Activated CD8-positive, alpha-beta memory T cell treated with anti-CD3 and anti-CD28 coated beads, Interleukin-2, amount 10 ng/mL, durations not matched to agents 7 days and 5 days (primary cell): ENCODE results near the gene INS. TPM values are rescaled to one million over a fixed set of nuclear protein-coding genes. Genes with fewer than 3 reads are reported as not detected.

ENCODE experiments used
- ATAC-seq: fragments of 150-1000 bp; cut with Tn5 transposase; one replicate; pipeline ENCODE4 v1.10.0; 2021; ENCODE audit warnings: moderate library complexity
- CTCF ChIA-PET: fragments of 350-600 bp; sonication (Branson Sonifier 250); formaldehyde crosslinking; loops from one replicate; lab custom pipeline; 2021; ENCODE audit warnings: antibody characterized with exemption; lab: Charles Lee
- DNase-seq: peaks from one replicate; pipeline ENCODE4 v3.0.0-alpha.2; 2020
- H3K27ac Mint-ChIP-seq: one replicate; pipeline ENCODE4 v1.8.0; 2021; ENCODE audit warnings: mild to moderate bottlenecking, mixed read lengths
- H3K27me3 Mint-ChIP-seq: one replicate; pipeline ENCODE4 v1.8.0; 2021; ENCODE audit warnings: mixed read lengths
- H3K36me3 Mint-ChIP-seq: one replicate; pipeline ENCODE4 v1.8.0; 2021; ENCODE audit warnings: mild to moderate bottlenecking, mixed read lengths
- H3K4me1 Mint-ChIP-seq: one replicate; pipeline ENCODE4 v1.8.0; 2021; ENCODE audit warnings: mixed read lengths
- H3K4me3 Mint-ChIP-seq: one replicate; pipeline ENCODE4 v1.8.0; 2021; ENCODE audit warnings: mild to moderate bottlenecking, moderate library complexity, mixed read lengths
- H3K9me3 Mint-ChIP-seq: one replicate; pipeline ENCODE4 v1.8.0; 2022; ENCODE audit warnings: low read depth, mixed read lengths
- total RNA-seq, 2 experiments: library from RNA; stranded (reverse); gene quantifications; one replicate each; pipeline ENCODE4 v1.2.3, GENCODE V29; 2021

The INS gene
- total RNA-seq, 2 experiments from 2014 or later, result not detected

GRCh38 chr11:2139621-2140337 is 21.2 kb downstream of the INS start:
- peaks cover 14% of the 10 kb centered on the region for H3K4me1 Mint-ChIP-seq
- no peak overlapping the region for H3K4me3 Mint-ChIP-seq
- no peaks in the 10 kb centered on the region for H3K36me3 Mint-ChIP-seq
- no peak for DNase-seq
- CTCF ChIA-PET, result interaction anchor here (0.7 to 4.4 kb wide), 2 partner anchors 13 to 103 kb away, joined by 3 to 33 read pairs; no protein-coding TSS in a partner anchor
- peaks cover 76% of the 10 kb centered on the region for H3K27me3 Mint-ChIP-seq
- H3K27ac Mint-ChIP-seq, result no peak overlapping the region
- no peaks in the 10 kb centered on the region for H3K9me3 Mint-ChIP-seq
- ATAC-seq, result no peak

- no peak for DNase-seq
- ATAC-seq, result no peak
- CTCF ChIA-PET, result no interaction called here
Measured at GRCh38 chr11:2139123-2139521, 21.9 kb downstream of the INS start, which contains the start of gene IGF2. IGF2 (minus strand) TSS chr11:2139389; CDS start chr11:2135523, 3,866 bp downstream.

DNA sequence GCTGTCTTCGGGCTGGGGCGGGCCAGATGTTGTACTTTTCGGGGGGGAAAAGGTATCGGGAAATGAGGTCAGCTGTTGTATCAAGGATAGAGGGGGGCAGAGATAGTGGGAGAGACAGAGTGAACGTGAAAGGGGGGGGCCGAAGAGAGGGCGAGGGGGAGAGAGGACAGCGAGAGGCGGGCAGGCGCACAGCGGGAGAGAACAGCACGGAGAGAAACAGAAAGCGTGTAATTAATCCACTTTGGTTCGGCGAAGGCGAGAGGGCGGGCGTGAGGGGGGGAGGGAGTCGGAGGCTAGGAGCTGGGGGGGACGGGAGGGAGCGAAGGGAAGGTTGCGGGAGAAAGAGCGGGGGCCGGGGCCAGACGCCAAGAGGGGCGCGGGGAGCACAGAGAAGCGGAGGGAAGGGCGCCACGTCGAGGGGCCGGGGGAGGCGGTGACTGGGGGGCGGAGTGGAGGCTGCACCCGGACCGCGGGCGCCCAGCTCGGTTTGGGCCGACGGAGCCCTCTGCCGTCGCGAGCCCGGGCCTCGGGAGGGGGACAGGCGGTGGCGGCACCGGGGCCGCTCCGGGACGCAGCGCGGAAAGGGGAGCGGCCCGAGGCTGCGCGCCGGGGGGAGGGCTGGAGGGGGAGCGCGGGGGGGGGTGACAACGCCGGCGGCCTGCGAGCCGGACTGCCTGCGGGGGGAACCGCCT is 22.4 kb downstream of the INS start:
- no peaks in the 10 kb centered on the region for H3K36me3 Mint-ChIP-seq
- H3K9me3 Mint-ChIP-seq, result no peaks in the 10 kb centered on the region
- H3K27me3 Mint-ChIP-seq, result peaks cover 69% of the 10 kb centered on the region
- CTCF ChIA-PET, result no interaction called here
- peaks cover 12% of the 10 kb centered on the region for H3K4me1 Mint-ChIP-seq
- H3K4me3 Mint-ChIP-seq, result no peak overlapping the region
- ATAC-seq (no peak), DNase-seq (no peak)
- no peak overlapping the region for H3K27ac Mint-ChIP-seq

More at GRCh38 chr11:2139123-2139521, 21.9 kb downstream of the INS start, which contains the start of gene IGF2:
- H3K27ac Mint-ChIP-seq, result no peak within 1 kb of the TSS
- peaks cover 14% of the 10 kb centered on the region for H3K4me1 Mint-ChIP-seq
- no peak within 1 kb of the TSS for H3K4me3 Mint-ChIP-seq
- H3K9me3 Mint-ChIP-seq, result no peaks in the 10 kb centered on the region
- no peaks in the 10 kb centered on the region for H3K36me3 Mint-ChIP-seq
- peaks cover 70% of the 10 kb centered on the region for H3K27me3 Mint-ChIP-seq

DNA sequence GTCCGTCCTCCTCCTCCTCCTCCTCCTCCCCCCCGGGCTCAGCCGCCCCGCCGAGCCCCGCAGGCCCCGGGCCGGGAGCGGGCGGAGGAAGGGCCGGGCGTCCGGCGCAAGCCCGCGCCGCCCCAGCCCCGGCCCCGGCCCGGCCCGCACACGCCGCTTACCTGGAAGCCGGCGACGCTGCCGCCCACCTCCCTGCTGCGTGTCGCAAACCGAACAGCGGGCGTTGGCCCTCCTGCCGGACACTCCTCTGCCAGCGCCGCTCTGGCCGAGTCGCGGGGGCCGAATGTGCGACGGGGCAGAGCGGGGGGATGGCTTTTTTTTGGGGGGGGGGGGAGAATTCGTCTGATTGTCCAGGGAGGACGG is 23.0 kb downstream of the INS start:
- Mint-ChIP-seq H3K27ac (no peak overlapping the region), H3K9me3 (no peaks in the 10 kb centered on the region), H3K4me1 (peaks cover 10% of the 10 kb centered on the region), H3K36me3 (no peaks in the 10 kb centered on the region), H3K4me3 (no peak overlapping the region), H3K27me3 (peaks cover 69% of the 10 kb centered on the region)
- CTCF ChIA-PET, result no interaction called here
- DNase-seq (no peak), ATAC-seq (no peak)

DNA sequence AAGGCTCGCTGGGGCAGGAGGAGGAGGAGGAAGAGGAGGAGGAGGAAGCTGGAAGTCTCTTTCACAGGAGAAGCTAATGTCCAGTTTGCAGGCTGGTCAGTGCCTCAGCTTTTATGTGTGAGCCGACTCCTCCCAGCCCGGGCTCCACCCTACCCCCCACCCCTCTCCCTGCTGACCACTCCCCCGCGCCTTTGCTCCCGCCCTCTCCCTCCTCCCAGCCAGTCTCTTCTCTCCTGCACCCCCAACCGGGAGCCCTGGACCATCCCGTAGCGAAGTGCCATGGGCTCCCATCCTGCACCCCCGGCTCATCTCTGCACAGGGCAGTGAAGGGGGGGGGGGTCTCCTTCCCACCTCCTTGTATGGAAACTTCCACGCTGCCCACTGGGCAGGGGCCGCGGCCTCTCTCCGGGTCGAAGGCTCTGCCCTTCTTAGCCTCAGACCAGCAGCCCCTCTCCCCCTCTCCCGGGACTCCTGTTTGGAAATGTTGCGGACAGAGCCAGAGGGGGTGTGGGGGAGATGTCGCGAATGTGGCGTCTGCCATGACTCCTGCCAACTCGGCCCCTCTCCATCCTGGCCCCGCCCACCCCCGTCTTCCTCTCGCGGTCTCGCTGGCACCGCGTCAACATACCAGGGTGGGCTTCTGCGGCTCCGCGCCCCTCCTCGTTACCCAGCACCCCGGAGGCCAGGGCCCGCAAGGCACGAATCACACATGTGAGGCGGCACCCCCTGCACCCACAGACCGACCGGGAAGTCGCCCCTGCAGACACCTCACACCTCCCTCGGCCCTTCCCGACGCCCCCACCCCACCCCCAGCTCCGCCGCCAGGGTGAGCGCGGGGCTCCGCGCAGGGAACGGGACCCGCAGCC is 23.6 kb downstream of the INS start:
- Mint-ChIP-seq H3K4me1 (peaks cover 6% of the 10 kb centered on the region), H3K27me3 (peaks cover 69% of the 10 kb centered on the region), H3K36me3 (no peaks in the 10 kb centered on the region), H3K27ac (no peak overlapping the region), H3K9me3 (no peaks in the 10 kb centered on the region), H3K4me3 (no peak overlapping the region)
- DNase-seq (no peak), ATAC-seq (no peak)
- CTCF ChIA-PET, result interaction anchor here (0.9 to 1.1 kb wide), 2 partner anchors 9 to 15 kb away, joined by 3 read pairs; no protein-coding TSS in a partner anchor

DNA sequence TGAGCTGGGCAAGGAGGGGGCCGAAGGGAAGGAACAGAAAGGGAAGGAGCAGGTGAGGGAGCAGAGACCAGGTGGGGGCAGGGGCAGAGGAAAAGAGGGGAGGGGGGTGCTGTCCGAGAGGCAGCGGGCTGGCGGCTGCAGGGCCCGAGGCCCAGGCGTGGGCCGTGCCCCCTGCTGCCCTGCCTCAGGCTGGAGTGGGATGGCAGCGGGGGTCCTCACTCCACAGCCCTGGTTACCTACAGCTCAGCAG is 24.1 kb downstream of the INS start:
- H3K27me3 Mint-ChIP-seq, result peaks cover 67% of the 10 kb centered on the region
- H3K27ac Mint-ChIP-seq, result no peak overlapping the region
- H3K4me3 Mint-ChIP-seq, result no peak overlapping the region
- CTCF ChIA-PET, result interaction anchor here (0.9 to 1.1 kb wide), 2 partner anchors 10 to 15 kb away, joined by 3 read pairs; no protein-coding TSS in a partner anchor
- no peaks in the 10 kb centered on the region for H3K36me3 Mint-ChIP-seq
- DNase-seq, result no peak
- H3K9me3 Mint-ChIP-seq, result peaks cover under 1% of the 10 kb centered on the region
- H3K4me1 Mint-ChIP-seq, result peaks cover 4% of the 10 kb centered on the region
- no peak for ATAC-seq

- H3K27ac Mint-ChIP-seq, result no peak overlapping the region
- CTCF ChIA-PET, result interaction anchor here (0.9 to 1.1 kb wide), 2 partner anchors 11 to 16 kb away, joined by 3 read pairs; no protein-coding TSS in a partner anchor
- peaks cover 67% of the 10 kb centered on the region for H3K27me3 Mint-ChIP-seq
- peaks cover 6% of the 10 kb centered on the region for H3K9me3 Mint-ChIP-seq
- DNase-seq, result no peak
- ATAC-seq, result no peak
- no peak overlapping the region for H3K4me3 Mint-ChIP-seq
- H3K36me3 Mint-ChIP-seq, result no peaks in the 10 kb centered on the region
- peaks cover 4% of the 10 kb centered on the region for H3K4me1 Mint-ChIP-seq
Measured at GRCh38 chr11:2136209-2136951, 24.6 kb downstream of the INS start.

- Mint-ChIP-seq H3K27ac (no peak overlapping the region), H3K4me1 (peaks cover 2% of the 10 kb centered on the region), H3K4me3 (no peak overlapping the region), H3K36me3 (no peaks in the 10 kb centered on the region), H3K9me3 (peaks cover 8% of the 10 kb centered on the region), H3K27me3 (peaks cover 62% of the 10 kb centered on the region)
- CTCF ChIA-PET, result no interaction called here
- ATAC-seq (no peak), DNase-seq (no peak)
Measured at GRCh38 chr11:2135648-2136201, 25.3 kb downstream of the INS start.

DNA sequence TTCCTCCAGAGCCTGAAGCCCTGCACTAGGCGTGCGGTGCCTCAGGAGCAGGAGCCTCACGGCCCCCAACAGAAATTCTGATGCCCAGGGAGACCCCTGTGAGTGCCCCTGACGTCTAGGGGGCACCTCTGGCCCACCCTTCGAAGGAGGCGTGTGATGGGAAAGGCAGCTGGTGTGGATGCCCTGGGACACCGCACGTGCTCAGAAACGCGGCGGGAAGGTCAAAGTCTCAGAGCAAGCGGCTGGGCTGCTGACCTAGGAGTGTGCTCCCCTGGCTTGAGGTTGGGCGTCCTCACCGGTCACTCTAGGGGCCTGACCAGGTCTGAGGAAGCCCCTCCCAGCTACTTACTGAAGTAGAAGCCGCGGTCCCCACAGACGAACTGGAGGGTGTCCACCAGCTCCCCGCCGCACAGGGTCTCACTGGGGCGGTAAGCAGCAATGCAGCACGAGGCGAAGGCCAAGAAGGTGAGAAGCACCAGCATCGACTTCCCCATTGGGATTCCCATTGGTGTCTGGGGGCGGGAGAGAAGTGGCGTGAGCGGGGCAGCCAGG is 25.9 kb downstream of the INS start:
- Mint-ChIP-seq H3K27me3 (peaks cover 59% of the 10 kb centered on the region), H3K4me3 (no peak overlapping the region), H3K27ac (no peak overlapping the region), H3K4me1 (peaks cover 2% of the 10 kb centered on the region), H3K9me3 (peaks cover 8% of the 10 kb centered on the region), H3K36me3 (no peaks in the 10 kb centered on the region)
- ATAC-seq (no peak), DNase-seq (no peak)
- CTCF ChIA-PET, result no interaction called here

GRCh38 chr11:2134022-2135010 is 26.7 kb downstream of the INS start:
- H3K4me1 Mint-ChIP-seq, result peaks cover 2% of the 10 kb centered on the region
- H3K27ac Mint-ChIP-seq, result no peak overlapping the region
- CTCF ChIA-PET, result interaction anchor here (1.5 kb wide), 1 partner anchor 17 kb away, joined by 6 read pairs; no protein-coding TSS in a partner anchor
- ATAC-seq, result no peak
- H3K9me3 Mint-ChIP-seq, result peaks cover 8% of the 10 kb centered on the region
- no peaks in the 10 kb centered on the region for H3K36me3 Mint-ChIP-seq
- H3K27me3 Mint-ChIP-seq, result peaks cover 56% of the 10 kb centered on the region
- no peak overlapping the region for H3K4me3 Mint-ChIP-seq
- no peak for DNase-seq

DNA sequence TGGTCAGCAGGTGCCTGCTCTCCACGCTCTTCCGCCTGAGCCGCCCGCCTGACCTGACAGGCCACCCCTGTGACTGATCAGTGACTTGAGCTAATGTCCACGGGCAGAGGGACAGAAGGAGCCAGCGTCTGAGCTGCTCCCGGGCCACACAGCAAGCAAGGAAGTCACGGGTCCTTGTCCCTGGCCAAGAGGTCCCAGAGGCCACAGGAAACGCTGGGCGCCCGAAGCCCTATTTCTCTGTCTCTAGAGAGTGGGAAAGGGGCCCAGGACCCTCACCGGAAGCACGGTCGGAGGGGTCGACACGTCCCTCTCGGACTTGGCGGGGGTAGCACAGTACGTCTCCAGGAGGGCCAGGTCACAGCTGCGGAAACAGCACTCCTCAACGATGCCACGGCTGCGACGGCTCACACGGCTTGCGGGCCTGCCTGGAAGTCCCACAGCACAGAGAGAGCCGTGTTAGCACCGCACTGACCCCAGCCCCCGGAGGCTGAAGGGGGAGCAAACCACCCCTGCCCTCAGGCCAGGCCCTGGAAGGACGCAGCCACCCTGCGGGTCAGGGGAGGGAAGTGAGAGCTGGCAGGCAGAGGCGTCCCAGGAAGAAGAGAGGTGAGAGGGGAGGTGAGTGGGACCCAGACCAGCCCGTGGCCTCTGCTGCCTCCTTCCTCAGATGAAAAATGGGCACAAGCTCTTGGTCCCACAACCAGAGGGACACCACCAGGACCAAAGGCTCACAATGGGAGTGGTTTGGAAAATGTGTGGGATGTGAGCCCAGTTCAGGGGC is 27.6 kb downstream of the INS start:
- no peak for DNase-seq
- Mint-ChIP-seq H3K27ac (no peak overlapping the region), H3K4me3 (no peak overlapping the region), H3K36me3 (no peaks in the 10 kb centered on the region), H3K27me3 (peaks cover 55% of the 10 kb centered on the region), H3K4me1 (peaks cover 2% of the 10 kb centered on the region), H3K9me3 (peaks cover 8% of the 10 kb centered on the region)
- ATAC-seq, result no peak
- CTCF ChIA-PET, result interaction anchor here (1.5 kb wide), 1 partner anchor 18 kb away, joined by 6 read pairs; no protein-coding TSS in a partner anchor
